Activated CD8-positive, alpha-beta memory T cell treated with anti-CD3 and anti-CD28 coated beads for 4 hours (primary cell): ENCODE measurements around the gene RABGAP1L.
"Not testable (repeated sequence)": the region's sequence is repeated elsewhere in the genome, so short reads cannot be mapped to it uniquely, and the experiment has no call there.

Experiments
- DNase-seq, 2 donors: peaks; one replicate each; pipeline ENCODE4 v3.0.0-alpha.2; 2020; ENCODE audit warnings: low read depth in 2 of 2

RABGAP1L gene

GRCh38 chr1:175033953-175034352, 874.6 kb downstream of the RABGAP1L start:
- no peak for DNase-seq

DNA sequence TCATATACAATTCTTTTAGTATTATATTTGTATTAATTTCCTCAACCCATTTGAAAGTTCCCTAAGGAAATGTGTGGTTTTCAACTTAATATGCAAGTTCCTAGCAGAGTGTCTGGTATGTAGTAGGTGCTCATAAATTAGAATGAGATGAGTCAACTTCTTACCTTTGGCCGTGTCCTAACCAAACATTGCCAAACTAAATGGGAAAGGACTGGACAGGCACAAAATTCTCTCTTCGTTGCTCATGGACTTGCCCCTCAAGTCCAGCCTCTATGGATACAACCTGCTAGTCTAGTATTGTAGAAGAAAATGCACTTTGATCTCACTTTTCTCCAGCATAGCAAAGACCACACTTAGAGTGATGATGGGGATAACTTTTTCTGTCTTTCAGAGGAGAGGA, 875.5 kb downstream of the RABGAP1L start:
- no peak for DNase-seq

GRCh38 chr1:175035865-175036264, 876.5 kb downstream of the RABGAP1L start:
- DNase-seq, result no peak

DNA sequence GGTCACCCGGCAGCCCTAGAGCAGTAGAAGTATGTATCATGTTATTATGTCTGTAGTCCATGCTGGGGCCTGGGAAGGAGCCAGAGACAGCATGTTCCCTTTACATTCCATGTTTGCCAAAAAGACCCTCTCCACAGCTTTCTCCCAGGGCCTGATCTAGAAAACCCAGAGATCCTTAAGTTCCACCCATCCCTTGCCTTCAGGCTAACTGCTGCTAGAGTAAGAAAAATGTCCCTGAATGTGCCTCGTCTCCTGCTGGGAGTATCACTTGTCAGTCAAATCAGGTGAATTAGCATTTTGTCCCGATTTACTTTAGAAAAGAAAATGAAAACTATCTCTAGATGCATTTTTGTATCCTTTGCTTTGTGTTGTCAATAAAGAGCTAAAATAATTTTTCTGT, 877.2 kb downstream of the RABGAP1L start:
- no peak for DNase-seq

DNA sequence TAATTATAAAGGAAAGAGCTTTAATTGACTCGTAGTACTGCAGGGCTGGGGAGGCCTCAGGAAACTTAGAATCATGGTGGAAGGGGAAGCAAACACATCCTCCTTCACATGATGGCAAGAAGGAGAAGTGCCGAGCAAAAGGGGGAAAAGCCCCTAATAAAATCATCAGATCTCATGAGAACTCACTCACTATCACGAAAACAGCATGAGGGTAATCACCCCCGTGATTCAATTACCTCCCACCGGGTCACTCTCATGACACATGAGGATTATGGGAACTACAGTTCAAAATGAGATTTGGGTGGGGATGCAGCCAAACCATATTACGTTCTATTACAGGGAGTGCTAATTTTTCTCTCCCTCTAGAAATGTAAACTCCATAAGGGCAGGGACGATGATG, 878.1 kb downstream of the RABGAP1L start:
- DNase-seq, result no peak

DNA sequence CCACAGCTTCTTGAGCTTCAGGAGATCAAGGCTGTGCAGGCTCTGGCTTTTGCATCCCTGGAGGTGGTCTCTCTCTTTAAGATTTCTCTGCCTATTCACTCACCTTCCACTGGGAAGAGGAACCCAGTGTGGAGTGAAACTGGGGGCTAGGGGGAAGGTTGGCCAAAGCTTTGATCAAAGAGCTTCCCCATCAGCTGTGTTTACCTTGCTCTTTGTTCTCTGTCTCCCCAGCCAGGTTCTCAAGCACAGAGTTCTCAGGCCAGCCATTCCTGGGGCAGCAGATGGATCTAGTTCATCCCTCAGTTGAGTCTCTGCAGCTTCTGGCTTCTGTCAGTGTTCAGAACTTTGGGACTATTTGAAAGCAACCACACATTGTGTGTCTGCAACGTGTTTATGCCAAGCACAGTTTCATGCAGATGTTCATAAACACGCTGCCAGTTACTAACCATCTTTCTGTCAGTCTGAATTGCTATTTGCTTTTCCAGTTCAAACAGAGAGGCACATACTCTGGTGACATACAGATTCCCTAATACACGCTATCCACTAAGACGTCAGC, 881.1 kb downstream of the RABGAP1L start:
- no peak for DNase-seq

GRCh38 chr1:175042650-175043049, 883.3 kb downstream of the RABGAP1L start:
- DNase-seq, result no peak

GRCh38 chr1:175043824-175044223, 884.5 kb downstream of the RABGAP1L start:
- DNase-seq, result no peak

- DNase-seq, result not testable (repeated sequence)
Observed at GRCh38 chr1:175044591-175044990, 885.3 kb downstream of the RABGAP1L start.
